Hematopoietic multipotent progenitor cell treated with erythropoietin and hydrocortisone succinate and interleukin-3 and kit ligand, for 6 days (in vitro differentiated cells): ENCODE results near the gene ASXL2.
A peak's percentile ranks its signal among the peaks of the same experiment; 100 is the strongest.
"Not testable (repeated sequence)": the region's sequence is repeated elsewhere in the genome, so short reads cannot be mapped to it uniquely, and the experiment has no call there.

Experiments
- DNase-seq: peaks from one replicate; pipeline ENCODE4 v3.0.0-alpha.2; 2015

Gene ASXL2

GRCh38 chr2:25887624-25888242 is 9.4 kb upstream of the ASXL2 start:
- DNase-seq, result no peak

GRCh38 chr2:25885933-25886332 is 7.6 kb upstream of the ASXL2 start:
- no peak for DNase-seq

GRCh38 chr2:25881764-25882163 is 3.5 kb upstream of the ASXL2 start:
- DNase-seq, result peak; percentile 72

- no peak for DNase-seq
Observed at GRCh38 chr2:25879133-25879730, 945 bp upstream of the ASXL2 start.

GRCh38 chr2:25877431-25878360 is 591 bp downstream of the ASXL2 start:
- peak; percentile 93 for DNase-seq

GRCh38 chr2:25872134-25872533 is 6.2 kb downstream of the ASXL2 start:
- no peak for DNase-seq

GRCh38 chr2:25867396-25868003 is 10.8 kb downstream of the ASXL2 start:
- DNase-seq, result peak; percentile 71

- DNase-seq, result no peak
Observed at GRCh38 chr2:25856377-25856776, 21.9 kb downstream of the ASXL2 start.

- DNase-seq, result no peak
Observed at GRCh38 chr2:25855065-25855464, 23.2 kb downstream of the ASXL2 start.

- DNase-seq, result no peak
Observed at GRCh38 chr2:25854613-25855012, 23.7 kb downstream of the ASXL2 start.

GRCh38 chr2:25853038-25853638 is 25.1 kb downstream of the ASXL2 start:
- peak; percentile 51 for DNase-seq

GRCh38 chr2:25851740-25852503 is 26.4 kb downstream of the ASXL2 start:
- peak; percentile 96 for DNase-seq

- not testable (repeated sequence) for DNase-seq
Observed at GRCh38 chr2:25850400-25850799, 27.9 kb downstream of the ASXL2 start.

GRCh38 chr2:25849350-25849749 is 28.9 kb downstream of the ASXL2 start:
- DNase-seq, result not testable (repeated sequence)

GRCh38 chr2:25845843-25846505 is 32.3 kb downstream of the ASXL2 start:
- no peak for DNase-seq

GRCh38 chr2:25844089-25844488 is 34.2 kb downstream of the ASXL2 start:
- no peak for DNase-seq

- DNase-seq, result no peak
Observed at GRCh38 chr2:25842155-25842554, 36.1 kb downstream of the ASXL2 start.

GRCh38 chr2:25838152-25838756 is 40.0 kb downstream of the ASXL2 start:
- no peak for DNase-seq

GRCh38 chr2:25835906-25836305 is 42.4 kb downstream of the ASXL2 start:
- DNase-seq, result no peak

GRCh38 chr2:25833566-25833965 is 44.7 kb downstream of the ASXL2 start:
- DNase-seq, result peak; percentile 94

- DNase-seq, result no peak
Observed at GRCh38 chr2:25832897-25833296, 45.4 kb downstream of the ASXL2 start.
